Stimulated activated CD8-positive, alpha-beta memory T cell treated with anti-CD3 and anti-CD28 coated beads, Interleukin-2, amount 100 ng/mL, for 1 hour (primary cell): ENCODE data around the gene HERC3.

Experiments
- DNase-seq, 2 donors: peaks; one replicate each; pipeline ENCODE4 v3.0.0-alpha.2; 2020; ENCODE audit warnings: low read depth in 2 of 2

HERC3 gene

DNA sequence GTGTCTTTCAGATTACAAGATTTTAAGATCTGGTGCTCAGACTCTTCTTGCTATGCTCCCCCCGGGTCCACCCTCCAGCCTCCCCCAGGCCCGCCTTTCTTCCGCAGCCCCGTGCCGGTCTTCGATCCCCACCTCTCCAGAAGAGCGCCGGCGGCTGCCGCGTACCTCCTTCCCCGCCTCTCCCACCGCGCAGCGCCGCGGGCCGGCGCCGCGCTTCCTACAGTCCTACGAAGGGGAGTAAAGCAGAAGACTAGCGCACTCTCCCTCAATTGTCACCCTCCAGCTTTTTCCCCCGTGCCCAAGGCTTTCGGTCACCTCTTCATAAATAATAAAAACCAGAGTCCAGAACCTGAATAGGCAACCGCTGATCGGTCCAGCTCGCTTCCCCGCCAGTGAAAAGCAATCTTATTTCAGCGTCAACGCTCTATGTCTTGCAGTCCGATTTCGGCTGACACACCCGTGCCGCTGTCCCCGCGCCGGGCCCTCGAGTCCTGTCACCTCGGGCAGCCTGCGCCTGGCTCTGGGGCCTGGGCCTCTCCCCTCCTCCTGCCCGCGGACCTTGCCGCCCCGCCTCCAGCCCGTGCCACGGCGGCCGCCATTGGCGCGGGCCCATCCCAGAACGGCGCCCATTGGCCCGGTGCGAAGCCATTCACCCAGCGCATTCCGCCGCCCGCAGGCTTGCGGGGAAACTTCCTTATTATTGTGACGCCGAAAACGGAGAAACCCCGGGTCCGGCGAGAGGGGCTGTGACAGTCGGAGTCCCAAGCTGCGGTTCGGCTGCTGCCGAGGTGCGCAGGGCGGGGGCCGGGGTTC, at the start of gene HERC3:
HERC3 (plus strand) TSS at position 694 of the 813 bp plus-strand sequence. CDS start 13,344 bp downstream, outside the sequence.
- DNase-seq: peak; percentile 74 to 78

DNA sequence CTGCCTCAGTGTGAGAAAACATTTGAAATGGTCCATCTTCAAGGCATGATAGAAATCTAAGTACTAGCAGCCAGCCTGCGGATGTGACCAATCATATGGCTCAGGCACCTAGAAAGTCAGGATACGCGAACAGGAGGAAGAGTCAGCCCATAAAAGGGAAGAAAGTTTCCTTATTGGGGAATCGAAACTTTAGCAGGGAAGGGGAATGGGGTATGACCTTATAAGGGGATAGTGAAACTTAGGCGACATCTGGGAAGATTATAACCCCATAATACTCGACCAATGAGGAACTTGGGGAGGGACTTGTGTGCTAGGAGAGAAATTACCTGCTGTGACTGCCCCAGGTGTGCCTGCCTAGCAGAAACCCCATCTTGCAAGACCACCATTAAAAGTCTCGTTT, 42.5 kb upstream of the HERC3 start:
- DNase-seq: no peak

- no peak for DNase-seq
Measured at GRCh38 chr4:88567591-88567990, 24.7 kb upstream of the HERC3 start.

- no peak for DNase-seq
Measured at GRCh38 chr4:88570001-88570400, 22.3 kb upstream of the HERC3 start.

DNA sequence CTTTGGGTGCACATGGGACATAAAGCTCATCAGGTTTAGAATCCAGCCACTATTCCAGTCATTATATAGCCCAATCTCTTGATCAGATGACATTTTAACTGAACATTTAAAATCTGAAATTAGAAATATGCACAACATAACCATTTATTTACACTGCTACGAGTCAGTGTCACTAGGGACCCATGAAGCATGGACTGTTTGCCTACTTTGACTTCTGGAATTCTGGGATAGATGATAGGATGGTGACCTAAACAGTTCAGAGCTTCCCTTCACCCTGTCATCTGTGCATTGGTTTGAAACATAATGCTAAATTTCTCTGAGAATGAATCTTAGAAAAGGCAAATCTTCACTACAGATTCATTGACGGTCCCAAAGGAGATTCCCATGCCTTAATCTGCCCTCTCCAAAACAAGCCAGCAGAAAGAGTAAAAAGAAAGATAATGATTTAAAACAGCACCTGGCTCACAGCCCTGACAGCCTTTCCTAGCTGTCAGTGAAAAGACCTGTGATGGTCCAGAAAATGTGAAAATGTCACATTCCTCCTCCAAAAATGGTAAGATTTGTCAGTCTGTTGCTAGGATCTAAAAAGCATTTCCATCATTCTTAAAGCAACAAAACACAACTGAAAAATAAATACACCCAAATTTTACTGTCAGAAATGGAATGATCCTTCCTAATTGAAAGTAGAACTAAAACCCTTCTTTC, 18.9 kb upstream of the HERC3 start:
- DNase-seq: no peak

DNA sequence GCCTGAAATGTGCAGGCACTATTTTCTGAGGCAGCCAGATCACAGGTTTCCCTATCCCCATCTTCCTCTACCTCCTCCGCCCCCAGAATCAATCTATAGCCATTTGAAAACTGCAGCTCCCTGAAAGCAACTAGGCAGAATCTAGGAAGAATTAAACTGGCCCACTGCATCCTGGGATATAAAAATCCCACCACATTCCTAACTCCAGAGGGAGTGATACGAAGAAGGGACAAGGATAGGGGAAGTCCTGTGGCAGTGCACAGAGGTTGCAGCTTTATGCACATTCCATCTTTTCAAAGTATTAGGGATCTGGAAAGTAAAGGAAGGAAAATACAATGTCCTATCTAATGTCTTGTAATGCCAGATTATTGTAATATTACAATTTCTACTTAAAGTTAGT, 18.3 kb upstream of the HERC3 start:
- no peak for DNase-seq

- DNase-seq: no peak
Measured at GRCh38 chr4:88575186-88575585, 17.1 kb upstream of the HERC3 start.

- DNase-seq: no peak
Measured at GRCh38 chr4:88582493-88582892, 9.8 kb upstream of the HERC3 start.

DNA sequence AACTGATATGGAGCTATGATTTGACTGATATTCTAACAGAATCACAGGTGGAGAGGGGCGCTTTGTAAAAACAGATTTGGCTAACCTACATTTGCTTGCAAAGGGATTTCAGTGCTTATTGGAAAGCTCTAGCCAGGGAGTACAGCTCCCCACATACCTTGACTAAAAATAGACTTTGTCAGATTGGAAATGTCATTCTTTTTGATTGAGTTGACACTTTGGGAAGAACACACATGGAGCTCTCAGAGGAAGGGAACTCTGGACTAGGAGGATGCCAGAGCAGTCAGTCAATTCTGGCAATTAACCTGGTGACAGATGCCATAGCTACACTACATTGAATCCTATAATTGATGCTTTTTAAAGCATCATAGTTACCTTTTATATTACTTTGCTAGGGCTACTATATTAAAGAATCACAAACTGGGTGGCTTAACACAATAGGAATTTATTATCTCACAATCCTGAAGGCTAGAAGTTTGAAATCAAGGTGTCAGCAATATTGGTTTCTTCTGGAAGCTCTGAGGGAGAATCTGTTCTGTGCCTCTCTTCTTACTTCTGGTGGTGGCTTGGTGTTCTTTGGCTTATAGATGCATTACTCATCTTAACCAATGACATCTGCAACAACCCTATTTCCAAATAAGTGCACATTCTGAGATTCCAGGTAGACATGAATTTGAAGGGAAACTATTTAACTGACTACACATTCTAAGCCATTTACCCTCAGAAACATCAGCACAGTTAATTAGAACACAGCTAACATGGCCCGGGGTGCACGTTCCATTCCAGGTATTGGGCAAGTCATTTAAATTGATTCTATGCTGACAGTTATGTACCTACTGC, 8.4 kb upstream of the HERC3 start:
- DNase-seq: no peak

DNA sequence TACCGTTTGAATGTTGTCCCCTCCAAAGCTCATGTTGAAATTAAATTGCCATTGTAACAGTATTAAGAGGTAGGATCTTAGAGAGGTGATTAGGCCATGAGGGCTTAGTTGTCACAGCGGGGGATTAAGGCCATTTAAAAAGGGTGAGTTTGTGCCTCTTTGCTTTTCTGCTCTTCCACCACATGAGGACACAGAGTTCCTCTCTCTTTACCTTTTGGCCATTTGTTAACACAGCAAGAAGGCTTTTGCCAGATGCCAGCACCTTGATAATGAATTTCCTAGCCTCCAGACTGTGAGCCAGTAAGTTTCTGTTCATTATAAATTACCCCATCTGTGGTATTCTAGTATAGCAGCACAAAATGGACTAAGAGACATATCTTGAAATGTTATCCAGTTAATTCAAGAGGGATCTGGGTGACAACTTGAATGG, 7.8 kb upstream of the HERC3 start:
- no peak for DNase-seq

DNA sequence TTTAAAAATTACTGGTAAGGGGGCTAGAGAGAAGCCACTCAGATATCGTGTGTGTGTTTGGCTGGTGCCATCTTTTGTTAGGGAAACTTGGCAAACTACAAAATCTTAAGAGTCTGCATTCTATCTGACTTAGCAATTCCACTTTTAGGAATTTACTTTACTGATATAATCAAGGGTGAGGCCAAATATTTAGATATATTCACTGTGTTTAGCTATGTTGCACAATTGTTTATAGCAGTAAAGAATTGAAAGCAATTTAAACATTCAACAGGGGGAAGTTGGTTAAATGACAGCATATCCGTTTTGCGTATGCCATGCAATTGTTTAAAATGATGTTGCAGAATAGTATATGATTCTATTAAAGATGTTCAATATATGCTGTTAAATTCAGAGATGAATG, 6.4 kb upstream of the HERC3 start:
- DNase-seq: no peak

DNA sequence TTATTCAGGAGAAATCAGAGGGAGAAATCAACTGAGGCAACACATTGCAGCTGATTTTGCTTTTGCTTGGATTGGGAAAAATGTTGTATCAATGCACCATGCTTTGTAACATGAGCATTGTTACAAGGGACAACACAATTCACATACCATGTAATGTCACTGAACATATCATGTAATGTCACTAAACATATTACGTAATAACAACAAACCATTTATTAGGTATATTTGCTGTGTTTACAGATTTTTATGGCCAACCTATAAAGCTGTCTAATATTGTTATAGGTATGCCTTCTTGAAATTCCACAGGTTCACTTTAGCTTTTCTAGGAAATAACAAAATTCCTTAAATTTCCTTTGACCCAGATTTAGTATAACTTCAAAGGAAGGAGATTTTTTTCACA, 5.0 kb upstream of the HERC3 start:
- DNase-seq: no peak

DNA sequence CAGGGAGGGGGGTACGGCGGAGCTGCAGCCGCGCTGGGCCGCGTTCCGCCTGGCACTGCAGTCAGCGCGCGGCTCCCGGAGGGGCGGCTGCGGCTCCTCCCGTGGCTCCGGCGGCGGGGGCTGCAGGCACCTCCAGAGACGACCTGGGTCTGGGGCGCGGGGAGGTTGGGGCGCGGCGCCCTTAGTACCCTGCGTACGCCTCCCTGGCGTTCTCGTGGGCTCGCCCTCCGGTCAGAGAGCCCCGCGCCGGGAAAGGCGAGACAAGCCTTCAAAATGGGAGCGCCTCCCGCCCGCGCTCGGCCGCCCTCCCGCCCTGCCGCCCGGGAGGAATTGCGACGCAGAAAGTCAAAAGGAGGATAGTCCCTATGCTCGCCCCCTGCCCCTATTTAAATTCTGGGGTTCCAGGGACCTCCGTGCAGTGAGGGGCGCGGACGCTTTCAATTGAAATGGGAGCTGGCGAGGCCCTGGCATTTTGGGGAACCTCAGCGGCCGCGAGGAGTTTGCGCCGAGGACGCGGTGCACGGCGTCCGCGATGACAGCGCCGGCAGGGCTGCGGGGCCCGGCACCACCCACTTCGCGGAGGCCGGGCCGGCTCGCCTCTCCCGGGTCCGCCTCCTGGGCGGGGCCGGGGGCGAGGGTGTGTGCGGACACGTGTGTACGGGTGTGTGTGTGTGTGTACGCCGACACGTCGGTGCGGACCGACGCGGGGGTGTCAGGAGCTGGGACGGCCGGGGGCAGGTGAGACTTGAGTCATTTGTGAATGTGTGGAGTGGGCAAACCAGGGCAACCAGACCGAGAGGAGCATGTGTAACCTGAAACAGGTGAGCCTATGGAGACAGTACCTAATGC, 544 bp downstream of the HERC3 start:
- DNase-seq: peak; percentile 43 to 63

DNA sequence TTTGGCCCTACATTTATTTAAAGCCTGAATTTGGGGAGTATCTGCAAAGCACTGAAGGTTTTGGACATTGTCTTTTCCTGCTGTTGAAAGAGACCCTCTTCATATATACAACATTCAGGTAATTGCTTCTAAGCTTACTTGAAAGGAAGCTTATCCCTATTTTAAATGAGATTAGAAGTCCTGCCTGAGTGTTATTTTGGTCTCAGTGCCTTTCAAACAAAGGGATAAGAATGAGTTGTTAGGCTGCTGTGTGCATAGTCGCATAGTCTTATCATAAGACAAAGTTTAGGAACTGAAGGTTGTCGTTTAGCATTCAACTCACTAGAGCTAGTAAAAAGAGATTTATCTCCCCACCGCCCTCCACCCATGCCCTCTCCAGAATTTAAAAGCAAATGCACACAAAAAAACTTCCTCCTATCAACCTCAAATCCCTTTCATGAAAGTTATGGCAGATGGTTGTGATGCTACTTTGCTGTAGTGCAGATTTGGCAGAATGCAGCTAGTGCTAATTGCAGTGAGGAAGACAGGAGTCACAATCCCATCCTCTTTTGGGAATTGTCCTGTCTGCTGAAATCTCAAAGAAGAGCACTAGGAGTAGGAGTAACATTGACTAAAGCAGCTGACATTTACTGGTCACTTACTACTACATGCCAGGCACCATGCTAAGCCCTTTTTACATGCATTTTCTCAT, 5.8 kb downstream of the HERC3 start:
- no peak for DNase-seq

DNA sequence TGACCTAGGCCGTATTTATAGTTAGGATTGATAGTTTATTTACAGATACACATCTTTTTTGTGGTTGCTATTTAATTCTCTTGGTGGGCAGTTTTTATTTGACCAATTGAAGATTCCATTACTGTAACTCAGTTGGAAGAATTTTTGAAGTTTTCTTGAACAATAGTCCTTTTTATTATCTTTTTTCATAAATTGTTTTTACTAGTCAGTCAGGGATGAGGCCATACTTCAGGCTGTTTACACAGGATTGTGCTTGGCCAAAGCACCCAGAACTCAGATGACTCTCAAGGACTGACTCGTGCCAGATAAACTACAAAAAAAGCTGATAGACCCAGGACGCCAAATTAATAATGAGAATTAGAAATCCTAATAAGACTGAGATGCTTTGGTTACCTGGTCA, 7.0 kb downstream of the HERC3 start:
- DNase-seq: no peak

- DNase-seq: no peak
Measured at GRCh38 chr4:88599714-88600113, 7.4 kb downstream of the HERC3 start.

DNA sequence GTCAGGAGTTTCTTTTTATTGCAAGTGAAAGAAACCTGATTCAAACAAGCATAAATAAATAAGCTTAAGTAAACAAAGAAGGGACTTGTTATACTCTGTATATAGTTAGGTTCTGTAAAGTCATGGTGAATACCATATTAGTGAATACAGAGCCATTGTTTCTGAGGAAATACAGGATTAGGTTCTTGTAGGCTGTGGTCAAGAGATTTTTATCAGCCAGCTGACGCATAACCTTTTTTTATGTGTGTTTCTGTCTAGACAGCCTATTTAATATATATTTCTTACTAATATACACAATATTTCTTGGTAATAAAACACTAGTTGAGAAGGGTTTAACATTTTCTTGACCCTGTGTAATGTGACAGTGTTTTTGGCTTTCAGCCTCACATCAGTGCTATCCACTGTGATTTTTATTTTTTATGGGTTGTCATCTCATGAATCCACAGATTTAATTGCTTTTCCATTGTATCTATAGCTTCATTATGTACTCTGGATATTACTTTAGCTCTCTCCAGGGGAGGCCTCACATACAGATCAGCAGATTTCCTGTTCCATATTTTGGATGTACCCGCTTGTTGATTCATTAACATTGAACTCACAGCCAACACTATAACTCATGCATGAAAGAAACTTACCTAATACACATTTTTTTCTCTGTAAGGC, 8.0 kb downstream of the HERC3 start:
- no peak for DNase-seq

GRCh38 chr4:88604978-88605678, 12.8 kb downstream of the HERC3 start:
- DNase-seq: no peak

GRCh38 chr4:88605736-88606135, 13.5 kb downstream of the HERC3 start:
- DNase-seq: no peak

DNA sequence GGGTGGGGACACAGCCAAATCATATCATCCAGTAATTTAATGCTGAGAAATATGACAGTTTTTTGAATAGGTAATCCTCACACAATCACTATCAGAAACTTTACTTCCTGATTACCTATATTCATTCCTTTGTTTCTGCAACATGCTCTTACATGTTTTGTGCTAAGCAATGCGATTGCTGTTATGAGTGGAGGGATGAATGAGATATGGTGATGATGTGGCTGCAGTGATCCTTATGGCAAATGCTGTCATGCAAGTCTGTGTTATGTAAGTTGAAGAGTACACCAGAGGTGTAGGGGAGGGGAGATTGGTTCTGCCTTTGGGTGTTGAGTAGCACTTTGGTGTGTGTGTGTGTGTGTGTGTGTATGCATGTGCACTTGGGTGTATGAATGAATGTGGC, 14.6 kb downstream of the HERC3 start:
- DNase-seq: no peak
